Caco-2 (cell line): ENCODE measurements around the gene IDUA. TPM values are rescaled to one million over a fixed set of nuclear protein-coding genes. Genes with fewer than 3 reads are reported as not detected.

Experiments used
- BruUV-seq: library from RNA; stranded (reverse); fragments of 400-500 nt; replicated peaks from 2 replicates; lab custom pipeline; 2021; lab: Mats Ljungman, UMichigan
- CTCF ChIA-PET: fragments of 300-600 bp; sonication (Branson Sonifier 250); formaldehyde crosslinking; loops from one replicate; lab custom pipeline; 2022; ENCODE audit warnings: antibody characterized with exemption; lab: Charles Lee
- POLR2A ChIA-PET: fragments of 300-600 bp; sonication (Branson Sonifier 250); formaldehyde crosslinking; loops from one replicate; lab custom pipeline; 2022; ENCODE audit warnings: antibody characterized with exemption; lab: Charles Lee
- DNase-seq, 2 experiments: peaks; one replicate each; pipeline versions ENCODE4 v3.0.0 to v3.0.0-alpha.2; 2020 to 2022
- H3K27me3 ChIP-seq: replicated peaks from 2 replicates; pipeline ENCODE4 v1.6.0; 2011; ENCODE audit warnings: low read length; ENCODE audit not compliant: control insufficient read depth, insufficient read depth
- H3K36me3 ChIP-seq: 2 replicates; pipeline ENCODE4 v1.5.1; 2011; ENCODE audit warnings: low read length; ENCODE audit not compliant: control insufficient read depth, insufficient read depth
- H3K4me1 ChIP-seq: fragments of 250-450 bp; sonication (Bioruptor Pico); 2 replicates; pipeline ENCODE4 v1.5.1; 2020; ENCODE audit warnings: mild to moderate bottlenecking
- H3K4me3 ChIP-seq: 2 replicates; pipeline ENCODE4 v1.5.1; 2011; ENCODE audit warnings: low read depth, mild to moderate bottlenecking, control low read depth, low read length
- H3K9me3 ChIP-seq: fragments of 250-450 bp; sonication (Bioruptor Pico); 2 replicates; pipeline ENCODE4 v1.5.1; 2020; ENCODE audit warnings: mild to moderate bottlenecking, moderate library complexity
- H3K27ac Mint-ChIP-seq: one replicate; pipeline ENCODE4 v1.8.0; 2022; ENCODE audit warnings: mixed read lengths; ENCODE audit not compliant: unreplicated experiment
- H3K27me3 Mint-ChIP-seq: one replicate; pipeline ENCODE4 v1.8.0; 2022; ENCODE audit warnings: mixed read lengths; ENCODE audit not compliant: insufficient read depth, unreplicated experiment
- H3K36me3 Mint-ChIP-seq: one replicate; pipeline ENCODE4 v1.8.0; 2022; ENCODE audit warnings: mild to moderate bottlenecking, mixed read lengths; ENCODE audit not compliant: insufficient read depth, unreplicated experiment
- H3K4me1 Mint-ChIP-seq: one replicate; pipeline ENCODE4 v1.8.0; 2022; ENCODE audit warnings: low read depth, mixed read lengths; ENCODE audit not compliant: unreplicated experiment
- H3K4me3 Mint-ChIP-seq: one replicate; pipeline ENCODE4 v1.8.0; 2022; ENCODE audit warnings: mild to moderate bottlenecking, moderate library complexity, mixed read lengths; ENCODE audit not compliant: unreplicated experiment
- H3K9me3 Mint-ChIP-seq: one replicate; pipeline ENCODE4 v1.8.0; 2022; ENCODE audit warnings: mixed read lengths; ENCODE audit not compliant: unreplicated experiment
- intact Hi-C: fragments of 100-400 bp; cut with micrococcal nuclease; formaldehyde crosslinking; loops from one replicate; pipeline ENCODE4 v1.10.0; 2022; ENCODE audit not compliant: unreplicated experiment
- total RNA-seq: library from RNA; stranded (reverse); gene quantifications from 2 replicates; pipeline ENCODE4 v1.2.3, GENCODE V29; 2022
- TF ChIP-seq, protein P1 (sequence below), 2 experiments: fragments of 200-600 bp in 1 of 2; IDR thresholded peaks; 1 replicate in 1 of 2; 2 replicates in 1 of 2; pipeline versions ENCODE4 v1.5.1 to v1.8.0; 2011 to 2022; ENCODE audit warnings: antibody characterized with exemption in 1 of 2, control low read depth in 1 of 2, inconsistent platforms in 1 of 2, low read depth in 1 of 2, low read length in 1 of 2, mild to moderate bottlenecking in 1 of 2, moderate library complexity in 1 of 2; ENCODE audit not compliant: insufficient read depth in 1 of 2, severe bottlenecking in 1 of 2, unreplicated experiment in 1 of 2

The IDUA gene
- total RNA-seq, 1 experiment from 2014 or later: 26.9 TPM

DNA sequence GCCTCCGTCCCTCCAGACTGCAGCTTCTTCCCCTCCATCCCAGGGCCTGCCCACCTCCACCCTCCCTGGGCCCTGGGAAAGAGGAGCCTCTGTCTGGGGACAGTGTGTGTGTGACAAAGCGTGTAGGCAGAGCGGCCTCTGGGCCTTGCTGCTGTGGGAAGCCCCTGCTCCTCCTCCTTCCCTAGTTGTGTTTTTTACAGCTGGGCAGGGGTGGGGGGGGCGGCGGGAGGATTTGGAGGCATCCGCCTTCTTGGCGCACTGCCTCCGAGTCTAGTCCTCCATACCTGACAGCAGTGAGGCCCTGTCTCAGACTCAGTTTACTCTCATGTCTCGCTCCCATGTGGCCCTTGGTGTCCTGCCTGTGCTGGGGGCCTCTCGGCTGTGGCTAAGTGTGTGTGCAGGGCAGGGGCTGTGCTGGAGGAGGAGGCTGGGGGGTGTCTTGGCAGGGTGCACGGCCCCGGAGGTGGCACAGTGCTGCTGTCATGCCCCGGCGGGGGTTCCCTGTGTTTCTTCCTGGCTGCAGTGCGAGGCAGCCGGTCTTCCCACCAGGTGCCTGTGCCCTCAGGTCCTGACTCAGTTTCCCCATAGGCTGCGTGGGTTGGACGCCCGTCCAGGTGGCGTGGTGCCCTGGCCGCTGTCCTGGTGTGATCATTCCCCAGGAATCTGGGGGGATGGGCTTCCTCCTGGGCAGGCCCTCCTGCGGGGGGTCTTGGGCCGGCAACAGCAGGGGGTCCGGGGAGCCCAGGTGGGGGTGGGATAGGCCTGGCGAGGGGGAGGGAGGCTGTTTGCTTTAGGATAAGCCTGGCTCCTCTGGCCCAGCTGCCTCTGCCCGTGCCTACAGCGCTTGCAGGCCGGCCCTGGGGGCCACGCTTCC, 31.5 kb downstream of the IDUA start:
- no peak overlapping the region for H3K4me3 ChIP-seq
- CTCF ChIA-PET: no interaction called here
- TF ChIP-seq, protein P1, sequence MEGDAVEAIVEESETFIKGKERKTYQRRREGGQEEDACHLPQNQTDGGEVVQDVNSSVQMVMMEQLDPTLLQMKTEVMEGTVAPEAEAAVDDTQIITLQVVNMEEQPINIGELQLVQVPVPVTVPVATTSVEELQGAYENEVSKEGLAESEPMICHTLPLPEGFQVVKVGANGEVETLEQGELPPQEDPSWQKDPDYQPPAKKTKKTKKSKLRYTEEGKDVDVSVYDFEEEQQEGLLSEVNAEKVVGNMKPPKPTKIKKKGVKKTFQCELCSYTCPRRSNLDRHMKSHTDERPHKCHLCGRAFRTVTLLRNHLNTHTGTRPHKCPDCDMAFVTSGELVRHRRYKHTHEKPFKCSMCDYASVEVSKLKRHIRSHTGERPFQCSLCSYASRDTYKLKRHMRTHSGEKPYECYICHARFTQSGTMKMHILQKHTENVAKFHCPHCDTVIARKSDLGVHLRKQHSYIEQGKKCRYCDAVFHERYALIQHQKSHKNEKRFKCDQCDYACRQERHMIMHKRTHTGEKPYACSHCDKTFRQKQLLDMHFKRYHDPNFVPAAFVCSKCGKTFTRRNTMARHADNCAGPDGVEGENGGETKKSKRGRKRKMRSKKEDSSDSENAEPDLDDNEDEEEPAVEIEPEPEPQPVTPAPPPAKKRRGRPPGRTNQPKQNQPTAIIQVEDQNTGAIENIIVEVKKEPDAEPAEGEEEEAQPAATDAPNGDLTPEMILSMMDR (IDR thresholded peaks at IDR 0.05; ENCODE audit: insufficient read depth in 1 of 2, low read depth in 1 of 2, low read length in 1 of 2, severe bottlenecking in 1 of 2, unreplicated experiment in 1 of 2): no peak
- BruUV-seq: no TSS peak
- Mint-ChIP-seq H3K27ac (no peak overlapping the region), H3K27me3 (no peaks in the 10 kb centered on the region), H3K9me3 (no peaks in the 10 kb centered on the region), H3K36me3 (peaks cover 5% of the 10 kb centered on the region), H3K4me3 (no peak overlapping the region), H3K4me1 (no peaks in the 10 kb centered on the region)
- H3K4me1 ChIP-seq: no peaks in the 10 kb centered on the region
- POLR2A ChIA-PET: no interaction called here
- intact Hi-C loops: no loop called here
- H3K36me3 ChIP-seq: no peaks in the 10 kb centered on the region
- no peak for DNase-seq
- no peaks in the 10 kb centered on the region for H3K27me3 ChIP-seq
- no peaks in the 10 kb centered on the region for H3K9me3 ChIP-seq

DNA sequence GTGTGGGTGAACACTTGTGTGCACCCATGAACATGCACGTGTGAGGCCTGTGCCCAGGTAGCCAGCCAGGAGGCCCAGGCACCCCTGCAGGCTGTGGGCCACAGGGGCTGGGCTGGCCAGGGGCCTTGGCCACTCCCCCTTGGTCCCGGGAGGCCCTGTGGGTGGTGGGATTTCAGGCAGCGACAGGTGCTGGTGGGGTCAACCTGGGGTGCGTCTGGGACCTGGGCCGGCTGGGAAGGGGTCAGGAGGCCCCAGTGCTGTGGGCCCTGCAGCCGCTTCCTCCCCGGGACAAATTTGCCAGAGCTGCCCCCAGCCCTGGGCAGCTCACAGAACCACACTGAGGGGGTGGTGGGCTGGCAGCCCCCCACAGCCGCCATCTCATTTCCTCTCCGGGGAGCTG, 32.5 kb downstream of the IDUA start:
- no TSS peak for BruUV-seq
- H3K27me3 ChIP-seq: no peaks in the 10 kb centered on the region
- Mint-ChIP-seq H3K4me1 (no peaks in the 10 kb centered on the region), H3K9me3 (no peaks in the 10 kb centered on the region), H3K4me3 (no peak overlapping the region), H3K36me3 (peaks cover 5% of the 10 kb centered on the region), H3K27ac (no peak overlapping the region), H3K27me3 (no peaks in the 10 kb centered on the region)
- ChIA-PET CTCF (no interaction called here), POLR2A (no interaction called here)
- H3K4me1 ChIP-seq: no peaks in the 10 kb centered on the region
- H3K4me3 ChIP-seq: no peak overlapping the region
- no peaks in the 10 kb centered on the region for H3K36me3 ChIP-seq
- TF ChIP-seq, protein P1 (IDR thresholded peaks at IDR 0.05; ENCODE audit: insufficient read depth in 1 of 2, low read depth in 1 of 2, low read length in 1 of 2, severe bottlenecking in 1 of 2, unreplicated experiment in 1 of 2): no peak
- intact Hi-C loops: no loop called here
- no peak for DNase-seq
- H3K9me3 ChIP-seq: no peaks in the 10 kb centered on the region

DNA sequence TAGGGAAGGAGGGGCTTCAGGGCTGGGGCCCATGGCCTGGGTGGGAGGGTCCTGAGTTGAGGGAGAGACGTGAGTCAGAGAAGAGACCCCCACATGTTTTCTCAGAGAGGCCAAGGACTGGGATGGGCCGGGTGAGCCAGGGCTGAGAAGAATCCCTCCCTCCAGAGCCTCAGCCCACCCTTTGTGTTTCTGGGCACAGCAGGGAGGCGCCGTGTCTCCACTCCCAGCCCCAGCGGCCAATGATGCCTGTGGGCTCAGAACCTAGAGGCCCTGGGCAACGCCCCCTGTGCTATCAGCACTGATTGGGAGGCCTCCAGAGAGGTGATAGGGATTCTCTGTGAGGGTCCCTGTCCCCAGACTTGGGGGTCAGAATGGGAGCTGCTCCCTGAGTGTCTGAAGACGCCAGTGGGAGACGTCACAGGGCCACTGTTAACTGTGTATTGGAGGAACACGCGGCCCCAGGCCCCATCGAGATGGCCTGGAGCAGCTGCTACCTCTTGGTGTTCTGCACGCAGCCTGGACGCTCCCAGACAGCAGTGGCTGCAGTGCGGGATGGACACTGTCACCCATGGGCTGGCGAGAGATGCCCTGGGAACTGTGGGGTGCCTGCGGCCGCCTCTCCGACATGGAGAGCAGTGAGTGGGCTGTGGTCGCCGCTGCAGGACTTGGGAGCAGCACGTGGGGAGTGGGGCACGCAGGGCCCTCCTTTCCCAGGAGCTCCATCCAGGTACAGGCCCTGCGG, 33.1 kb downstream of the IDUA start:
- Mint-ChIP-seq H3K36me3 (peaks cover 10% of the 10 kb centered on the region), H3K27ac (no peak overlapping the region), H3K4me1 (no peaks in the 10 kb centered on the region), H3K4me3 (no peak overlapping the region), H3K27me3 (no peaks in the 10 kb centered on the region), H3K9me3 (no peaks in the 10 kb centered on the region)
- Histone ChIP-seq H3K4me3 (no peak overlapping the region), H3K36me3 (no peaks in the 10 kb centered on the region), H3K27me3 (no peaks in the 10 kb centered on the region), H3K9me3 (no peaks in the 10 kb centered on the region), H3K4me1 (no peaks in the 10 kb centered on the region)
- TF ChIP-seq, protein P1 (IDR thresholded peaks at IDR 0.05; ENCODE audit: insufficient read depth in 1 of 2, low read depth in 1 of 2, low read length in 1 of 2, severe bottlenecking in 1 of 2, unreplicated experiment in 1 of 2): no peak
- no TSS peak for BruUV-seq
- intact Hi-C loops: no loop called here
- ChIA-PET POLR2A (no interaction called here), CTCF (no interaction called here)
- no peak for DNase-seq
